NCI-H748 (cell line): ENCODE data around the gene AMOTL1.
"Not testable (repeated sequence)": the region's sequence is repeated elsewhere in the genome, so short reads cannot be mapped to it uniquely, and the experiment has no call there.

Experiments
- DNase-seq: peaks from one replicate; lab custom pipeline; 2025; ENCODE audit not compliant: unreplicated experiment; lab: John Stamatoyannopoulos, UW

AMOTL1 gene

GRCh38 chr11:94877443-94878200 is 109.5 kb downstream of the AMOTL1 start:
- no peak for DNase-seq

DNA sequence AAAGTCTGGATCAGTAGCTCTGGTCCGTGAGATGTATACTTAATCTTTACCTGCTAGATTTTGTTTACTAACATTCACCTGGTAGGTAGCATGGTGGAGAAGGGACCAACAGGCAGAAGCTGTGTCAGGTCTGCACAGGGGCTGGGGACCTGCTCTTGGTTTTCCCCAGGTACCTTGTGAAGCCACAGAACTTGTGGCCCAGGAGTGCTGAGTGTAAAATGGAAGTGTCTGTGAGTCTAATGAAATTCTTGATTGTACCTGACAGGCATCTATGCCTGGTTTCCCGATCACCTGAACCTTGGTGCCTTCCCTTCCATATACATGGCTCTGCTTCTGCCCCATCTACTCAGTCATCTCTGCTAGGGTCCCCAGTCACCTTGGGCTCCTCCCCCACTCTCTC is 110.8 kb downstream of the AMOTL1 start:
- no peak for DNase-seq

GRCh38 chr11:94880216-94880615 is 112.1 kb downstream of the AMOTL1 start:
- DNase-seq: no peak

- no peak for DNase-seq
Measured at GRCh38 chr11:94882931-94883330, 114.8 kb downstream of the AMOTL1 start.

DNA sequence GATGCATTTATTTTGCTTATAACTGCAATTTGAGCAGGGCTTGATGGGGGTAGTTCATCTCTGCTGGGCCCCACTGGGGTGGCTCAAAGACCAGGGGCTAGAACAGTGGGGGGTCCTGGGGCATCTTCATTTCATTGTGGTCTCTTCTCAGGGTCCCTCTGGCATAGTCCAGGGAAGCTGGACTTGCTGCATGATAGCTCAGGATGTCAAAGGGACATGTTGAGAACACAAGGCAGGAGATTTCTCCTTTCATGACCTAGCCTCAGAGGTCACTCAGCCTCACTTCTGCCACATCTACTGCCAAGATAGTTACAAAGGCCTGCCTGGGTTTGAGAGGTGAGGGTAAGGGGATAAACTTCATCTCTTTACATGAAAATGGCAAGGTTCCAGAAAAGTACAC is 115.7 kb downstream of the AMOTL1 start:
- DNase-seq: no peak

DNA sequence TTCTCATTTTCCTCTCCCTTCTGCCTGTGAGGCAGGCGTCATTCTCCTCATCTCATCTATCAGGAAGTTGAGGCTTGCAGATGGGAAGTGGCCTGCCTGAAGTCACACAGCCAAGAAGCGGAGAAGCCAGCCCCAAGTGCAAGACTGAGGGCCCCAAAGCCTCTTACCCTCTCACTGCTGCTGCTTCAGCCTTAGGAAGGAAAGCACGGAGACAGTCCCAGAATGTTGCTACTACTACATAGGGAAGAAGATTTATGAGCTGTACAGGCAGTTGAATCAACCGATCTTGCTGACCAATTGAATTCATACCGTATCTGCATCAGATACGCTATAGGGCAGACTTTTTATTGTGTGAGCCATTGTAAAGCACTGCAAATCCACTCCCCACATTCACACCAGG is 116.2 kb downstream of the AMOTL1 start:
- DNase-seq: no peak

DNA sequence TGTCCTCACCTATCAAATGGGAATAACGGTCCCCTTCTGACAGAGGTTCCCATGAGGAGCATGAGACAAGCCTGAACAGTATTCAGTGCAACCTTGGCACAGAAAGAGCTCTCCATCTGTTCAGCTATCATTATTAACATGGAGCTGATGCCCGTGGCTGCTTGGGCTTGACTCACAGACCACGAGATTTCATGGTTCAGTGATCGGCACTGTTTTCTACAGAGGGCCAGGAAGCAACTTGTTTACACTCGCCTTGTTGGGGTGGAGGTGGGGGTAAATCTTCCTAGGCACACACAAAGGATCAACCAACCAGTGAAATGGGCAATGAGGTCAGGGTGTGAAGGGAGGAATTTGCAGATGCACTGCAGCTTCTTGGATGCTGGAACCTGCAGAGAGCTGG is 117.0 kb downstream of the AMOTL1 start:
- DNase-seq: no peak

DNA sequence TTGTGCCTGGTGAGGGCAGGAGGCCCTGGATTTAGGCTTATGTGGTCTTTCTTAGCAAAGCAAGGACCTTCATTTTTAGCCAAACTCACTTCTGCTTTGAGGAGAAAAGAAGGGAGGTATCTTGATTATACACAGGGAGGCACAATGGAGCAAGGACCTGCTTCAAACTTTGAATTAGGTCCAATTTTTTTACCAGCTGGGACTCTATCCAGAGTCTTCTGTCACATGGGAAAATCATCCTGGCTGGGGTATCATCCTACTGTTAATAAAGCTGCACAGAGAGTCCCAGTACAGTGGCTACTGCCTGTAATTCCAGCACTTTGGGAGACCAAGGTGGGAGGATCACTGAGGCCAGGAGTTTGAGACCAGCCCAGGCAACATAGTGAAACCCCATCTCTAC is 117.4 kb downstream of the AMOTL1 start:
- DNase-seq: no peak

- no peak for DNase-seq
Measured at GRCh38 chr11:94888204-94888603, 120.0 kb downstream of the AMOTL1 start.

GRCh38 chr11:94895451-94895850 is 127.3 kb downstream of the AMOTL1 start:
- DNase-seq: no peak

GRCh38 chr11:94895971-94896370 is 127.8 kb downstream of the AMOTL1 start:
- DNase-seq: no peak

GRCh38 chr11:94897330-94897768 is 129.2 kb downstream of the AMOTL1 start:
- peak; percentile 20 for DNase-seq

DNA sequence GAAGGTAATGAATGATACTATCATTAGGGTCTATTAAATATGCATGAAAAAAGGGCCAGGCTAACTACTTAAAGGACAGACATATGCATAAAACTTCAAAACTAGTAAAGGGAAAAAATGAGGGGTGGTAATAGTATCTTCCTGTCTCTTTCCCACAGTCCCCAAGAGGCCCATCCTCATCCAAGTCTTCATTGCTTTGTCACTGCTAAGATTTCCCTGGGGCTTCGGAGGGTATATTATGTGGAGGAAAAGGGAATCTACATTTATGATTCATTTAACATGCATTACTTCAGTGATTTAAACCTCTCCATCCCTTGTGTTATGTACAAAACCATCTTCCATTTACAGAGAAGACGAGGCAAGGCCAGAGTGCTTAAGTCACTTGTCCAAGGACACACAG is 139.1 kb downstream of the AMOTL1 start:
- no peak for DNase-seq

GRCh38 chr11:94909371-94909820 is 141.2 kb downstream of the AMOTL1 start:
- no peak for DNase-seq

DNA sequence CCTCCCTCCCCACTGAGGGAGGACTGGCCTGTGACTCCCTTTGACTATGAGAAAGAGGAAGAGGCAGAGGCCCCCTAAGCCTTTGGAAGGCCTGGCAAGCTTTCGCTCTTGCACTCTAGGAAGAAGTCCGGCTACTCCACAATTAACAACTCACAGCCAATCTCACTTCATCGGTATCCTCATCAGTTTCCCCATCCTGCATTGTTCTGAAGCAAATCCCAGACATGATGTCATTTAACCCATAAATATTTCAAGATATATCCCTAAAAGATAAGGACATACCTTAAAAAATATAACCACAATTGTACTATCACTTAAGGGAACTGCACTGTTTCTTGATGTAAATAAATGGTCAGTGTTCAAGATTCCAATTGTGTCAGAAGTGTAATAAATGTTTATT is 142.1 kb downstream of the AMOTL1 start:
- DNase-seq: no peak

- no peak for DNase-seq
Measured at GRCh38 chr11:94910779-94911178, 142.6 kb downstream of the AMOTL1 start.

- DNase-seq: no peak
Measured at GRCh38 chr11:94912806-94913205, 144.7 kb downstream of the AMOTL1 start.

GRCh38 chr11:94913718-94914394 is 145.7 kb downstream of the AMOTL1 start:
- not testable (repeated sequence) for DNase-seq

DNA sequence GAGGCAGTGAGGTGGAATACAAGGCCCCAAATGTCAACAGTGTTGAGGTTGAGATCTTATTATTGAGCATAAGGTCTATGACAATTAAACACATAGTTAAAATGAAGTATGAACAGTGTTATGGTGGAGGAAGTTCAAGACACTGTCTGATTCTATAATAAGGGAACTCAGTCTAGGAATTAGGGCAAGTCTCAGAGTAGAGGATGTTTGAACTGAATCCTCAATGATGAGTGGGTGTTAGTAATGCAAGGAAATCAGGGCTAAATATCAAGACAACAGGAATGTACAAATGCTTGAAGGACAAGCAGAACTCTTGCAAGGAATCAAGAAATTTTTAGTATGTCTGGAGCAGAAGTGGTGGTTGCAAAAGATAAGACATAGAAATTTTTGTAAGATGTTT is 152.2 kb downstream of the AMOTL1 start:
- no peak for DNase-seq

DNA sequence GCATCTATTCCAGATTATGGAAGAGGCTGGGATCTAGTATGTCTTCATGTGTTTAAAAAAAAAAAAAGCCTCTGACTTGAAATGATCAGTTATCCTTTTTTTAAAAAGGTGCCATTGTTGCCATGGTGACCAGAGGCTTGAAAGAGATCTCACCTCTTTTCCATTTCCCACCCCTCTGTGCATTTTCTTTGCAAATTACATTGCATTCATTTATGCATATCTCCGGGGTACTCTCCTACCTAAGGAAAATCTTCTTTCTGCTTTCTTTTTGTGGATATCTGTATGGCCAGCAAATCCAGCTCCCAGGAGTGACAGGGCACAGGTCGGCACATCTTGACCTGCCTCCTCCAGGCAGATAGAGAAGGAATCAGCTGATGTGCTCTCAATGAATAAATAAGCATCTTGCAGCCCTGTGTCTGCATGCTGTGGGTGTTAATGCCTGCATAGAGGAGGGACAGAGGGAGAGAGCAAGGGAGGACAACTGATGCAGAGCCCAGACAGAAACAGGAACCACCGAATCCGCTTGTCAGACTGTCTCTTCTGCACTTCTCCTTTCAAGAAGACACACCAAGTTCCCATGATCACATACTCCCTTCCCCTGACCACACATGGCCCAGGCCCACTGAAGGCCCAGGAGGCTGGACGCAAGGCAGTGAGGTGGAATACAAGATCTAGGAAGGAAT is 154.3 kb downstream of the AMOTL1 start:
- no peak for DNase-seq

- no peak for DNase-seq
Measured at GRCh38 chr11:94923004-94923334, 154.8 kb downstream of the AMOTL1 start.

GRCh38 chr11:94924171-94924572 is 156.0 kb downstream of the AMOTL1 start:
- DNase-seq: no peak
